ENCODE measurements around the gene S100A14. TPM values are rescaled to one million over a fixed set of nuclear protein-coding genes. Genes with fewer than 3 reads are reported as not detected.

Gene S100A14
- total and polyA plus RNA-seq, 7 donors, result 0.22 to 0.48 (median 0.38) TPM; not detected in 3

- TF ChIP-seq CTCF (IDR thresholded peaks at IDR 0.05), result no peak
- ATAC-seq (no peak), DNase-seq (no peak)
- Histone ChIP-seq H3K9me3 (no peaks in the 10 kb centered on the region), H3K27me3 (ENCODE audit: insufficient read depth in 3 of 3, low read length in 2 of 3) (no peaks in the 10 kb centered on the region), H3K4me3 (peak overlapping the region; percentile 66), H3K27ac (peak overlapping the region; percentile 100), H3K36me3 (ENCODE audit: insufficient read depth in 1 of 2, low read depth in 1 of 2) (peaks cover 0 to 48% of the 10 kb centered on the region in 2 donors), H3K4me1 (peaks cover 51% of the 10 kb centered on the region)
- intact Hi-C loops (cut with DNase I), result no loop called here
- 27 to 55% (median 43%) methylated on average over 3 of the region's 3 CpGs for WGBS, 3 donors
Measured at GRCh38 chr1:153626477-153626903, 10.4 kb upstream of the S100A14 start.

- Histone ChIP-seq H3K4me3 (no peak overlapping the region), H3K27ac (peak overlapping the region; percentile 5), H3K36me3 (ENCODE audit: insufficient read depth in 1 of 2, low read depth in 1 of 2) (peaks cover 0 to 48% of the 10 kb centered on the region in 2 donors), H3K27me3 (ENCODE audit: insufficient read depth in 3 of 3, low read length in 2 of 3) (no peaks in the 10 kb centered on the region), H3K4me1 (peaks cover 38% of the 10 kb centered on the region), H3K9me3 (no peaks in the 10 kb centered on the region)
- WGBS, 3 donors, result 89 to 94% (median 90%) methylated on average over 10 of the region's 10 CpGs
- no peak for TF ChIP-seq CTCF (IDR thresholded peaks at IDR 0.05)
- no peak for DNase-seq
- no peak for ATAC-seq
- intact Hi-C loops (cut with DNase I), result no loop called here
Measured at GRCh38 chr1:153624965-153625611, 9.0 kb upstream of the S100A14 start.

- WGBS, 3 donors, result 82 to 90% (median 83%) methylated on average over 7 of the region's 7 CpGs
- no peak overlapping the region for H3K4me3 ChIP-seq
- H3K9me3 ChIP-seq, result no peaks in the 10 kb centered on the region
- no peak for TF ChIP-seq CTCF (IDR thresholded peaks at IDR 0.05)
- peaks cover 33% of the 10 kb centered on the region for H3K4me1 ChIP-seq
- DNase-seq (no peak), ATAC-seq (no peak)
- no peak overlapping the region for H3K27ac ChIP-seq
- intact Hi-C loops (cut with DNase I), result no loop called here
- H3K36me3 ChIP-seq (ENCODE audit: insufficient read depth in 1 of 2, low read depth in 1 of 2), result peaks cover 0 to 67% of the 10 kb centered on the region in 2 donors
- H3K27me3 ChIP-seq (ENCODE audit: insufficient read depth in 3 of 3, low read length in 2 of 3), result no peaks in the 10 kb centered on the region
Measured at GRCh38 chr1:153623101-153623500, 7.0 kb upstream of the S100A14 start.

- H3K4me1 ChIP-seq, result peaks cover 8% of the 10 kb centered on the region
- no peak for ATAC-seq
- TF ChIP-seq CTCF (IDR thresholded peaks at IDR 0.05), result no peak
- peaks cover 0 to 57% of the 10 kb centered on the region in 2 donors for H3K36me3 ChIP-seq (ENCODE audit: insufficient read depth in 1 of 2, low read depth in 1 of 2)
- no peak overlapping the region for H3K27ac ChIP-seq
- DNase-seq, result no peak
- intact Hi-C loops (cut with DNase I), result loop anchor here (5.0 kb wide), 1 partner anchor 107 kb away; no protein-coding TSS in a partner anchor
- H3K27me3 ChIP-seq (ENCODE audit: insufficient read depth in 3 of 3, low read length in 2 of 3), result no peaks in the 10 kb centered on the region
- no peak overlapping the region for H3K4me3 ChIP-seq
- H3K9me3 ChIP-seq, result no peaks in the 10 kb centered on the region
- 93 to 97% (median 93%) methylated on average over 6 of the region's 6 CpGs for WGBS, 3 donors
Measured at GRCh38 chr1:153619171-153619570, 3.0 kb upstream of the S100A14 start.
